ENCODE measurements around the gene SHANK1.
A peak's percentile ranks its signal among the peaks of the same experiment; 100 is the strongest.

Gene SHANK1

DNA sequence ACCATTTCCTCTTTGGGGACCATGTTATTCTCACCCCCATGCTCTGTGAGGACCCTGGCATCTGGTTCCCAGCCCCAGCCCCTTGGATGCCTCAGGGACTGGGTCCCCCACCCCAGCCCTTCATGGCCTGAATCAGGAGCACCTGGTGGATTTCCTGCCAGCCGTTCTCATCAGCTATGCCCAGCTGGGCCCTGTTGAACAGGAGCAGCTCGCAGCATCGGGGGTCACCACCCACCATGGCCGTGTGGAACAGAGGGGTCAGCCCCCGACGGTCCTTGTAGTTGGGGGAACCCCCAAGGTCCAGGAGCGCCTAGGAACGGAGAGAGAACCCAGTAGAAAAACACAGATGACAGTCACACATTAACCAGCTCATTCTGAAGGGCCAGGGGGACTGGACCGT is 7.8 kb downstream of the SHANK1 start:
- no peak for DNase-seq (ENCODE audit: low spot score)

GRCh38 chr19:50711196-50711595 is 8.4 kb downstream of the SHANK1 start:
- no peak for DNase-seq (ENCODE audit: low spot score)

GRCh38 chr19:50710612-50711011 is 9.0 kb downstream of the SHANK1 start:
- DNase-seq (ENCODE audit: low spot score) = no peak

GRCh38 chr19:50710094-50710493 is 9.5 kb downstream of the SHANK1 start:
- DNase-seq (ENCODE audit: low spot score) = peak; percentile 32

- DNase-seq (ENCODE audit: low spot score) = no peak
Observed at GRCh38 chr19:50708179-50708879, 11.3 kb downstream of the SHANK1 start.

GRCh38 chr19:50706387-50706786 is 13.2 kb downstream of the SHANK1 start:
- no peak for DNase-seq (ENCODE audit: low spot score)

DNA sequence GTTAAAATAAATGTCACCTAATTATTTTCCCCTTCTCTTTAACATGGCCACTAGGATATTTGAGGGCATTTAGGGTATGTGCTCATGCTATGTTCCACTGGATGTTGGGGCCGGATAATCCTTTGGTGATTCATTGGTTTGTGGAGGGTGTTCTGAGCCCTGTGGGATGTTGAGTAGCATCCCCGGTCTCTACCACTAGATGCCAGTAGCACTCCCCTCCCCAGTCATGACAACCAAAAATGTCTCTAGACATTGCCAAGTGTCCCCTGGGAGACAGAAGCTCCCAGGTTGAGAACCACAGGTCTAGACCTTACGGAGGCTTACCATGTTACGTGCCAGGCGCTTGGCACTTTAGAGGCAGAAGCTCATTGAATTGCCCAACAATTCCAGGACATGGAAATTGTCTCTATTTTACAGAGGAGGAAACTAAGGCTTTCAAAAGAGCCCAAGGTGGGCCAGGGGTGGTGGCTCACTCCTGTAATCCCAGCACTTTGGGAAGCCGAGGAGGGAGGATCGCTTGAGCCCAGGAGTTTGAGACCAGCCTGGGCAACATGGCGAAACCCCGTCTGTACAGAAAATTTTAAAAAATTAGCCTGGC is 14.1 kb downstream of the SHANK1 start:
- DNase-seq (ENCODE audit: low spot score) = peak; percentile 91

DNA sequence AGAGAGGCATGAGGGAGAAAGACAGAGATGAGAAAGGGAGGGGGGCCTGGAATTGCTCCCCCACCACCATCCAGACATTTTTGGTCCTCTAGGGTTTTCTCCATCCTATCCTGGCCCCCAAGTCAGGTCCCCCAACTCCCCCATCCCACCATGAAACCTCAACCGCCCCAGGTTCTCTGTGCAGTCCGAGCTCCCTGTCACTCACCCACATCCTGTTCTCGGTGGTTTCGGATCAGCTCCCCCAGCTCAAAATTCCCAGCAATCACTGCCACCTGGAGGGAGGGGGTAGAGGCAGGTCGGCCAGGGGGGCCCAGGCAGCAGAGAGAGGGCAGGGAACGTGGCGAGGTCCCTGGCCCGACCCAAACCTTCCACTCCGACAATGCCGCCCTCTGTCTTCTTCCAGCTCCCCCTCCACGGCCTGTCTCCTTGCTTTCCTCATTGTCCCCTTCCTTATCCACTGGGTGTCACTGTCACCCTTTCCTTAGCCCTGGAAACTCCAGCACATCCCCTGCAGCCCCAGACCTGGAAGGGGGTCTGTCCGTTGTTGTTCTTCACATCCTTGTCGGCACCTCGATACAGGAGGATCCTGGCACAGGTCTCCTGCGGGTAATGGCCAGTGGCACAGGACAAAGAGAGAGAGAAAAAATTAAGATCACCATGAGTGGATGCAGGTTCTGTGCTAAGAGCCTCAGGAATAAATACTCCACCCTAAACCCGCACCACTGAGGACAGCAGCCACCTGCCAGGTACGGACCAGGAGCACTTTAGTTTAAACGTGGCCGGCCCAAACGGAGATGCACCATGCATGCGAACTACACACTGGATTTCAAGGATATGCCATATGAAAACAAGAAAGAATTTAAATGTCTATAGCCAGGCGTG is 15.4 kb downstream of the SHANK1 start:
- DNase-seq (ENCODE audit: low spot score) = no peak

GRCh38 chr19:50702871-50703829 is 16.5 kb downstream of the SHANK1 start:
- peak; percentile 65 for DNase-seq (ENCODE audit: low spot score)

GRCh38 chr19:50702158-50702870 is 17.3 kb downstream of the SHANK1 start:
- DNase-seq (ENCODE audit: low spot score) = no peak

GRCh38 chr19:50701367-50701985 is 18.1 kb downstream of the SHANK1 start:
- DNase-seq (ENCODE audit: low spot score) = no peak

- no peak for DNase-seq (ENCODE audit: low spot score)
Observed at GRCh38 chr19:50697414-50698124, 22.0 kb downstream of the SHANK1 start.

GRCh38 chr19:50696094-50696483 is 23.5 kb downstream of the SHANK1 start:
- no peak for DNase-seq (ENCODE audit: low spot score)

GRCh38 chr19:50695251-50696093 is 24.1 kb downstream of the SHANK1 start:
- DNase-seq (ENCODE audit: low spot score) = peak; percentile 83

DNA sequence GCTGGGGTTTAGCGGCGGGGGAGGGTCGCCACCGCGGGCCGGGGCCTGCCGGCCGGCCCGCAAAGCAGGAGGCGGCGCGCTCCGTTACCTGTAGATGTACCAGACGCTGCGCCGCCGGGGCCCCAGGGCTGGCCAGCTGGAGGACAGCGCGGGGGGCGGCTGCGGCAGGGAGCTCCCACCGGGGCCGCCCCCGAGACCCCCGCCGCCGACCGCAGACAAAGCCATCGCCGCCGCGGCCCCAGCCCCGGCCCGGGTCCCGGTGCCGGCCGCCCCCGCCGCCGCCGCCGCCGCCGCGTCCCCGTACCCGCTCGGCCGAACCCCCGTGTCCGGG is 24.8 kb downstream of the SHANK1 start:
- DNase-seq (ENCODE audit: low spot score) = no peak

DNA sequence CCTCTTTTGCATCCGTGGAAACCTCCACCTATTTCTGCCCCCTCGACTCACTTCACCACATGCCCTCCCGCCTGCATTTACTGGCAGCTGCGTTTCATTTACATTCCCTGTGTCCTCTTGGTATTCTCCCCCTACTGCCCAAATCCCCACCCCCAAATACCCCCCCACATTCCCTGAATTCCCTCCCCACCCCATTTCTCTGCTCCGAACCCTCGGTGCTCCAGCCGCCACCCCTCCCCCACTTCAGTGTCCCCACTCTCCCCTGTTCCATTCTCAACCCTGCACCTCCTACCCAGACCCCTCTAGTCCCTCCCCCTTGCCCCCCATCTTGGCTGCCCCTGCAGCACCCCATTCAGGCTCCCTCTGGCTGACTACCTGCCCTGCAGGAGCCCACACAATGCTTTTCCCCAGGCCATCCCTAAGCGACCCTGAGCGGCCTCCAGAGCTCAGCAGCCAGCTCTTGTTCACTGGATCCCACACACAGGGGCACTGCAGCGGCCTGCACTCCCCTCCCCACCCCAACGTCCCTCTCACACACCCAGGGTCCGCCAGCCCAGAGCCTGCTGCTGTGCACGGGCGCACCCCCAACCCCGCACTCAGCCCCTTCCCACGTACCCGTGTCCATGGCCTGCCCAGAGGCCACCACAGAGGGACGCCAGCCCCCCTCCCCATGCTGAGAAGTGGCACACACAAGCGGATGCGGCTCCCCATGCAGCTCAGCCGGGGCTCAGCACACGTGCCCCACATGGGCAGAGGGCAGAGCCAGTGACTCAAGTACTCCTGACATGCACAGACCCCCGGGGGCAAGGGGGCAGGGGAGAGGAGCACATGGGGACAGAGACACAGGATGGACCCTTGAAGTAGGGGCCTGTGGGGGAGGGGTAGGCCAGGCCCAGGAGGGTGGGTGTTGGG is 26.3 kb downstream of the SHANK1 start:
- DNase-seq (ENCODE audit: low spot score) = no peak

DNA sequence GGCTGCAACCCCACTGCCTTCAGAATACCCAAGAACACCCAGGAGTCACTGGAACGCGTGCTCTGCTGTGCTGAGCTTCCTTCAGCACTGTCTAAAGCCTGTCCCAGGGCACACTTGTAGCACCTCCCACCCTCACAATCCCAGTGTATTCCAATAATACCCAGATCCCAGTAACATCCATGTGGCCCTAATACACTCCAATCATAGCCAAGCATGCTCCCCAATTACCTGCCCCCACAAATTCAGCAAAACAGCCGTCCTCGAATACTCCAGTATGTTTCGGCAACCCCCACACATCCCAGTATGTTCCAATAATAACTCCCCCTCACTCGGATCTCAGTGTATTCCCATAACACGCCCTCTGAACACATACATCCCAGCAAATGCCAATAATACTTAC is 29.2 kb downstream of the SHANK1 start:
- DNase-seq (ENCODE audit: low spot score) = no peak

DNA sequence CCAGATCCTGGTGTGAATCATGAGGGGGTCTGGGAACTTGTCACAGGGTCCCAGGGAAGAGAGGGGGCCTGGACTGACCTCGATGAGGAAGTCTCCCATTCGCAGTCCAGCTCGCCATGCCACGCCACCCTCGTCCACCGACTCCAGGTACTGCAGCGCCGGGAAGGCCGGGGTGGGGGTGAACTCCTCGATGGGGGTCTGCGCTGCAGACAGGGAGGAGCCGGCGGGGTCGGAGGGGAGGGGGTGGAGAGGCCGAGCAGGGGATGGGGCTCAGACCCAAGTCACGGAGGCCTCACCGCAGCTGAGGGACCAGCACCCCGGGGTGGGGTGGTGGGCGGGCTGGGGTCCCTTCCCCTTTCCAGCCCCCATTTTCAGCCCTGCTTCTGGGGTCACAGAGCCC is 30.8 kb downstream of the SHANK1 start:
- no peak for DNase-seq (ENCODE audit: low spot score)
